ENCODE data around the gene PIF1.

GRCh38 chr15:64780600-64781156 lies 44.8 kb downstream of the PIF1 start:
- TF ChIP-seq CTCF (conservative IDR thresholded peaks at IDR 0.05) (no peak), EZH2 (IDR thresholded peaks at IDR 0.05; ENCODE audit: low read depth) (no peak)
